Mesothelial cell of epicardium (in vitro differentiated cells): ENCODE measurements around the gene LILRB5. TPM values are rescaled to one million over a fixed set of nuclear protein-coding genes. Genes with fewer than 3 reads are reported as not detected.
"Not testable (repeated sequence)": the region's sequence is repeated elsewhere in the genome, so short reads cannot be mapped to it uniquely, and the experiment has no call there.

Experiments used
- DNase-seq, 2 experiments: peaks; one replicate each; pipeline ENCODE4 v3.0.0; 2021; ENCODE audit warnings: low spot score in 2 of 2; ENCODE audit not compliant: unreplicated experiment in 2 of 2
- H3K27ac Mint-ChIP-seq: 2 replicates; pipeline ENCODE4 v1.8.0; 2021; ENCODE audit warnings: mixed read lengths
- H3K27me3 Mint-ChIP-seq: 2 replicates; pipeline ENCODE4 v1.8.0; 2021; ENCODE audit warnings: low read depth, mixed read lengths
- H3K36me3 Mint-ChIP-seq: 2 replicates; pipeline ENCODE4 v1.8.0; 2021; ENCODE audit warnings: mixed read lengths
- H3K4me1 Mint-ChIP-seq: 2 replicates; pipeline ENCODE4 v1.8.0; 2021; ENCODE audit warnings: mixed read lengths
- H3K4me3 Mint-ChIP-seq: 2 replicates; pipeline ENCODE4 v1.8.0; 2021; ENCODE audit warnings: mild to moderate bottlenecking, moderate library complexity, mixed read lengths
- H3K9me3 Mint-ChIP-seq: 2 replicates; pipeline ENCODE4 v1.8.0; 2021; ENCODE audit warnings: mixed read lengths
- CTCF ChIP-seq: fragments of 200-600 bp; sonication (generic); IDR thresholded peaks from one replicate; pipeline ENCODE4 v1.5.0; 2021; ENCODE audit warnings: antibody characterized with exemption; ENCODE audit not compliant: unreplicated experiment
- total RNA-seq: library from RNA; stranded (reverse); gene quantifications from 3 replicates; pipeline ENCODE4 v1.2.1, GENCODE V29; 2021

The LILRB5 gene
- total RNA-seq, 1 donor from 2014 or later, result not detected

DNA sequence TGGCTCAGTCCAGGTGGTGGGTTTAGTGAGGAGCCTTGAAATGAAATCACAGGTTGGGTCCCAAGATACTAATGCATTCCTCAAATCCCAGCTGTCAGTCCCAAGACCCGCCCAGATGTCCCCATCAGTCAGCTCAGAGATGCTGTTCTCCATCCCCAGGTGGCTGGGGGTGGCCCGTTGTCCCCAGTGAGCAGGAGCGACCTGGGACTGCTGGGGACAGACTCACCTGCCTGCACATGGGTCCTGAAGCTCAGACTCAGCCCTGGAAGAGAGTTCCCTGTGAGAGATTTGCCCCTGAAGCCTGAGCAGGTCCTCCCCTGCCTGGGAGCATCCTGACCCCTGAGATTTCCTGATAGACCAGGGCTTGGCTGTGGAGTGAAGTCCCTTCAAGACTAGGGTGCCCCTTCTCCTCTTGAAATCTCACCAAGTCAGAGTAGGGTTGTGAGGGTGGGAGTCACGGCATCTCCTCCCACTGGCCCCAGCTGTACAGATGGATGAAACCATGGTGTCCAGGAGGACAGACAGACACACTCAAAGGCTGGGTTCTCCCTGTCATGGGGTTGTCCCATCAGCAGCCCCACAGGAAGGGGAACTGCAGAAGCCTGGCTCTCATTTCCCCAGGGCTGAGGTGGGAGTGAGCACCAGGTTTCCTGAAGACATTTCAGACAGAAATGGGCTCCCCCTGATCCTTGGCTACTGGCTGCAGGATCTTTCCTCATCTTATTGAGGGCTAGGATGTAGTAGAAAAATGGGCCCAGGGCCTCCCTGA lies 41.5 kb upstream of the LILRB5 start:
- Mint-ChIP-seq H3K27me3 (peaks cover 37% of the 10 kb centered on the region), H3K9me3 (peaks cover 4% of the 10 kb centered on the region), H3K4me1 (no peaks in the 10 kb centered on the region), H3K4me3 (no peak overlapping the region), H3K36me3 (no peaks in the 10 kb centered on the region), H3K27ac (no peak overlapping the region)
- no peak for DNase-seq
- no peak for TF ChIP-seq CTCF

DNA sequence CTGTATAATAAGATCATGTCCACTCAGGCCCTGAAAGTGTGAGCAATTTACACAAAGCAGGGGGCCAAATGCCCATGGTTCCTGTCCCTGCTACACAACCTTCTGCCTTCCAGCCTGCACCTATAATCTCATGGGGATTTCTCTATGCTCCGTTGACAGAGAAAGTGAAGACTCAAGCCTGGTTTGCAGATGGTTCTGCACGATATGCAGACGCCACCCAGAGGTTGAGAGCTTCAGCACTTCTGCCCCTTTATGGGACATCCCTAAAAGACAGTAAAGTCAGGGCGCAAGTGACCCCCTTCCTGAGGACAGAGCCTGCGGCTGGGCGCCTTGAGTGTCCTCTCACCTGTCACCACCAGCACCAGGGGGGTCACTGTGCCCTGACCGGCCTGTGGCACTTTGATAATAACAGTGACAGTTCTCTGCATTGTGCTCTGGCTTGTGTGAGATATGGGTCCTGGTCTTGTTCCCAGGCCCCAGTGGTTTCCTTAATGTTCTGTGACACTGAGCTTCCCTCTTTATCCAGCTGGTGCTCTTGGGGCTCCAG lies 40.8 kb upstream of the LILRB5 start:
- Mint-ChIP-seq H3K4me3 (no peak overlapping the region), H3K27ac (no peak overlapping the region), H3K4me1 (no peaks in the 10 kb centered on the region), H3K9me3 (no peaks in the 10 kb centered on the region), H3K27me3 (peaks cover 39% of the 10 kb centered on the region), H3K36me3 (no peaks in the 10 kb centered on the region)
- TF ChIP-seq CTCF, result no peak
- DNase-seq, result no peak

DNA sequence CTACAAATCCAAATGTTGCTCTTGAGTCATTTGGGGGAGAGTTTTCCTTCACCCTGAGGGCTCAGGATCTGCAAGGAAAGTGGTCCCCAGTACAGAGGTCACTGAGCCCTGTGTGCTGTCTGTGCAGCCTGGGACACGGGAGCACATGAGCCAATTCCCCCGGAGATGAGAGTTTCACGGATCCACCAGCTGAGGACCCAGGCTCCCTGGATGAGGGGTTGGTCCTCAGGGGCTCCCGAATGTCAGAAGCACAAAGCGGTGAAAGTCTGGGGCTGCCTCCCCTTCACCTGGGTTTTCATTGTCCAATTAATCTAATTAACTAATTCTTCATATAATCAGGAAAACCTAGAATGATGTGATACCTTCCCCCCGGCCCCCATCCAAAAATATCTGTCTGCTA lies 37.5 kb upstream of the LILRB5 start:
- H3K27ac Mint-ChIP-seq, result no peak overlapping the region
- H3K4me1 Mint-ChIP-seq, result no peaks in the 10 kb centered on the region
- H3K9me3 Mint-ChIP-seq, result no peaks in the 10 kb centered on the region
- no peaks in the 10 kb centered on the region for H3K36me3 Mint-ChIP-seq
- peaks cover 48% of the 10 kb centered on the region for H3K27me3 Mint-ChIP-seq
- TF ChIP-seq CTCF, result no peak
- DNase-seq, result no peak
- H3K4me3 Mint-ChIP-seq, result no peak overlapping the region

DNA sequence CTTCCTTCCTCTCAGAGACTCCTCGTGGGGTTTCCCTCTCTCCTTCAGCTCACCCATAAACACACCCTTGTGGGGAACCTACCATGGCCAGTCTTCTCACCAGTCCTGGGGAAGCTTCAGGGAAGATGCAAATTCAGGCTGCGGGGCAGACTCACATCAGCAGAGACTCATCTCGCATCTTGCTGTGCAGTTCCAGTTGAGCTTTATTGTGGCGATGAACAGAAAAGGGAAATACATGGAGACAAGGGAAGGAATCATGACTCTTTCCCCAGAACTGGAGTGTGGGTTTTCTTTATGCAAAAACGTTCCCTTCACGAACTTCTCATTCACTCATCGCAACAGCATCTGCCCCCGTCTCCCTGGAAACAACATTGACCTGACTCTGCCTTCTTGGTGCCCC lies 32.1 kb upstream of the LILRB5 start:
- peaks cover 63% of the 10 kb centered on the region for H3K27me3 Mint-ChIP-seq
- H3K27ac Mint-ChIP-seq, DNase-seq, H3K4me1 Mint-ChIP-seq, H3K9me3 Mint-ChIP-seq, H3K4me3 Mint-ChIP-seq, H3K36me3 Mint-ChIP-seq: not testable (repeated sequence)

DNA sequence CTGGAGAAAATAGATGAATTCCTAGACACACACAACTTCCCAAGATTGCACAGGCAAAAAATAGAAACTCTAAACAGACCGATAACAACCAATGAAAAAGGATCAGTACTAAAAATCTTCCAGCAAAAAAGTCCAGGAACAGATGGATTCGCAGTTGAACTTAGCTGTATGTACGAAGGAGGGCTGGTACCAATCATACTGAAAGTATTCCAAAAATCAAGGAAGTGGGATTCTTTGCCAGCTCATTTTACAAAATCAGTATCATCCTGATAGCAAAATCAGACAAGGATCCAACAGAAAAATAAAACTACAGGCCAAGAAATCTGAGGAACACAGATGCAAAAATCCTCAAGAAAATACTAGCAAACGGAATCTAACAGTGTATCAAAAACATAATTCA lies 30.4 kb upstream of the LILRB5 start:
- no peaks in the 10 kb centered on the region for H3K36me3 Mint-ChIP-seq
- H3K9me3 Mint-ChIP-seq, result no peaks in the 10 kb centered on the region
- H3K27ac Mint-ChIP-seq, result no peak overlapping the region
- peaks cover 3% of the 10 kb centered on the region for H3K4me1 Mint-ChIP-seq
- no peak for TF ChIP-seq CTCF
- no peak for DNase-seq
- H3K4me3 Mint-ChIP-seq, result no peak overlapping the region
- H3K27me3 Mint-ChIP-seq, result peaks cover 66% of the 10 kb centered on the region

DNA sequence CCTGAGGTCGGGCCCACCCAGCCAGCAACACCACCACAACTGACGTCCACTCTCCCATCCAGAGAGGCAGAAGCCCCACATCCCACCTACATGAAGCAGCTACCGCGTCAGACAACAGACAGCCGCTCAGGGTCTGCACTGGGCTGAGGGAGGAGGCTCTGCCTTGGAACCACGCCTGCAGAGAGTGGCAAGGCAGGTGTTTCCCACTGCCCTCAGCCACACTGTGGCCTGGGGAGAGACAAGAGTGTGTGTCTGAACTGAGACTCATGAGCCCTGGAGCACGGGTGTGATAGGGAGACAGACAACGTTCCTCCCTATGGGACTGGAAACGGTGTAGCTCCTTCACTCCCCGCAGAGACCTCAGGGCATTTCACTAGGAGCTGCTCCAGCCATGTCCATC lies 29.2 kb upstream of the LILRB5 start:
- H3K27ac Mint-ChIP-seq, H3K9me3 Mint-ChIP-seq, H3K4me1 Mint-ChIP-seq, DNase-seq, H3K36me3 Mint-ChIP-seq, H3K4me3 Mint-ChIP-seq: not testable (repeated sequence)
- H3K27me3 Mint-ChIP-seq, result peaks cover 67% of the 10 kb centered on the region

GRCh38 chr19:54285427-54286056 lies 28.5 kb upstream of the LILRB5 start:
- H3K9me3 Mint-ChIP-seq, H3K27ac Mint-ChIP-seq, DNase-seq, H3K4me3 Mint-ChIP-seq, H3K36me3 Mint-ChIP-seq, H3K4me1 Mint-ChIP-seq: not testable (repeated sequence)
- peaks cover 66% of the 10 kb centered on the region for H3K27me3 Mint-ChIP-seq
